IPS-20b (cell line): ENCODE results near the gene DCUN1D5.

Experiments
- H3K27ac ChIP-seq: one replicate; pipeline ENCODE4 v1.5.1; 2013; ENCODE audit warnings: low read length
- H3K27me3 ChIP-seq: 2 replicates; pipeline ENCODE4 v1.6.1; 2013; ENCODE audit warnings: mild to moderate bottlenecking, low read length, inconsistent platforms; ENCODE audit not compliant: insufficient read depth
- H3K36me3 ChIP-seq: 2 replicates; pipeline ENCODE4 v1.6.1; 2013; ENCODE audit warnings: low read depth, mild to moderate bottlenecking, inconsistent platforms, low read length, moderate library complexity; ENCODE audit not compliant: insufficient read depth
- H3K4me1 ChIP-seq: 2 replicates; pipeline ENCODE4 v1.6.1; 2013; ENCODE audit warnings: mild to moderate bottlenecking, control low read depth, inconsistent platforms, low read length, moderate library complexity; ENCODE audit not compliant: insufficient read depth
- H3K4me3 ChIP-seq: 2 replicates; pipeline ENCODE4 v1.5.1; 2013; ENCODE audit warnings: mild to moderate bottlenecking, low read length, inconsistent platforms
- H3K9ac ChIP-seq: 2 replicates; pipeline ENCODE4 v1.6.1; 2013; ENCODE audit warnings: low read depth, mild to moderate bottlenecking, inconsistent platforms, low read length, moderate library complexity
- H3K9me3 ChIP-seq: 2 replicates; pipeline ENCODE4 v1.6.1; 2013; ENCODE audit warnings: mild to moderate bottlenecking, low read depth, low read length, inconsistent platforms; ENCODE audit not compliant: insufficient read depth

DCUN1D5 gene

GRCh38 chr11:103085758-103086365 is 6.1 kb downstream of the DCUN1D5 start:
- Histone ChIP-seq H3K4me3 (no peak overlapping the region), H3K27ac (no peak overlapping the region), H3K9ac (no peak overlapping the region), H3K27me3 (no peaks in the 10 kb centered on the region), H3K4me1 (no peaks in the 10 kb centered on the region; the same call in 1 of the 2 replicates), H3K9me3 (no peaks in the 10 kb centered on the region), H3K36me3 (peaks cover 80% of the 10 kb centered on the region)

GRCh38 chr11:103079833-103080232 is 12.1 kb downstream of the DCUN1D5 start:
- Histone ChIP-seq H3K4me3 (no peak overlapping the region), H3K27me3 (no peaks in the 10 kb centered on the region), H3K9ac (no peak overlapping the region), H3K36me3 (peaks cover 99% of the 10 kb centered on the region), H3K9me3 (no peaks in the 10 kb centered on the region), H3K4me1 (no peaks in the 10 kb centered on the region), H3K27ac (no peak overlapping the region)

GRCh38 chr11:103078710-103079109 is 13.2 kb downstream of the DCUN1D5 start:
- Histone ChIP-seq H3K36me3 (peaks cover 97% of the 10 kb centered on the region), H3K27me3 (no peaks in the 10 kb centered on the region), H3K9ac (no peak overlapping the region), H3K27ac (no peak overlapping the region), H3K4me1 (no peaks in the 10 kb centered on the region), H3K9me3 (no peaks in the 10 kb centered on the region), H3K4me3 (no peak overlapping the region)

GRCh38 chr11:103077554-103077953 is 14.4 kb downstream of the DCUN1D5 start:
- Histone ChIP-seq H3K4me1 (no peaks in the 10 kb centered on the region), H3K9ac (no peak overlapping the region), H3K36me3 (peaks cover 93% of the 10 kb centered on the region), H3K27ac (no peak overlapping the region), H3K27me3 (no peaks in the 10 kb centered on the region), H3K4me3 (no peak overlapping the region), H3K9me3 (no peaks in the 10 kb centered on the region)

GRCh38 chr11:103076361-103076760 is 15.6 kb downstream of the DCUN1D5 start:
- Histone ChIP-seq H3K9me3 (no peaks in the 10 kb centered on the region), H3K4me3 (no peak overlapping the region), H3K27ac (no peak overlapping the region), H3K4me1 (no peaks in the 10 kb centered on the region), H3K9ac (no peak overlapping the region), H3K27me3 (no peaks in the 10 kb centered on the region), H3K36me3 (peaks cover 85% of the 10 kb centered on the region)

- Histone ChIP-seq H3K36me3 (peaks cover 59% of the 10 kb centered on the region), H3K9me3 (no peaks in the 10 kb centered on the region), H3K9ac (no peak overlapping the region), H3K4me1 (peaks cover 3% of the 10 kb centered on the region; the same call in 1 of the 2 replicates), H3K27ac (no peak overlapping the region), H3K27me3 (no peaks in the 10 kb centered on the region), H3K4me3 (no peak overlapping the region)
Measured at GRCh38 chr11:103071008-103071407, 21.0 kb downstream of the DCUN1D5 start.

- Histone ChIP-seq H3K36me3 (peaks cover 60% of the 10 kb centered on the region), H3K4me3 (no peak overlapping the region), H3K9ac (no peak overlapping the region), H3K4me1 (peaks cover 3% of the 10 kb centered on the region; the same call in 1 of the 2 replicates), H3K9me3 (no peaks in the 10 kb centered on the region), H3K27me3 (no peaks in the 10 kb centered on the region), H3K27ac (no peak overlapping the region)
Measured at GRCh38 chr11:103070142-103070541, 21.8 kb downstream of the DCUN1D5 start.

- H3K4me1 ChIP-seq: peaks cover 3% of the 10 kb centered on the region; the same call in 1 of the 2 replicates
- H3K9ac ChIP-seq: no peak overlapping the region
- no peak overlapping the region for H3K4me3 ChIP-seq
- no peaks in the 10 kb centered on the region for H3K27me3 ChIP-seq
- no peak overlapping the region for H3K27ac ChIP-seq
- no peaks in the 10 kb centered on the region for H3K9me3 ChIP-seq
- H3K36me3 ChIP-seq: peaks cover 59% of the 10 kb centered on the region
Measured at GRCh38 chr11:103069367-103069766, 22.6 kb downstream of the DCUN1D5 start.

- Histone ChIP-seq H3K9me3 (no peaks in the 10 kb centered on the region), H3K9ac (no peak overlapping the region), H3K27ac (no peak overlapping the region), H3K36me3 (peaks cover 68% of the 10 kb centered on the region), H3K27me3 (no peaks in the 10 kb centered on the region), H3K4me3 (no peak overlapping the region), H3K4me1 (peaks cover 3% of the 10 kb centered on the region; the same call in 1 of the 2 replicates)
Measured at GRCh38 chr11:103067118-103067517, 24.8 kb downstream of the DCUN1D5 start.

- Histone ChIP-seq H3K27me3 (no peaks in the 10 kb centered on the region), H3K36me3 (peaks cover 91% of the 10 kb centered on the region), H3K4me1 (no peaks in the 10 kb centered on the region), H3K9me3 (no peaks in the 10 kb centered on the region), H3K4me3 (no peak overlapping the region), H3K27ac (no peak overlapping the region), H3K9ac (no peak overlapping the region)
Measured at GRCh38 chr11:103061656-103062055, 30.3 kb downstream of the DCUN1D5 start.

GRCh38 chr11:103055221-103055890 is 36.6 kb downstream of the DCUN1D5 start:
- peaks cover 29% of the 10 kb centered on the region for H3K36me3 ChIP-seq
- H3K27me3 ChIP-seq: no peaks in the 10 kb centered on the region
- no peak overlapping the region for H3K27ac ChIP-seq
- no peaks in the 10 kb centered on the region for H3K9me3 ChIP-seq
- no peaks in the 10 kb centered on the region for H3K4me1 ChIP-seq
- H3K9ac ChIP-seq: no peak overlapping the region
- H3K4me3 ChIP-seq: no peak overlapping the region

GRCh38 chr11:103053997-103054396 is 38.0 kb downstream of the DCUN1D5 start:
- Histone ChIP-seq H3K4me3 (no peak overlapping the region), H3K36me3 (peaks cover 19% of the 10 kb centered on the region), H3K27me3 (no peaks in the 10 kb centered on the region), H3K9ac (no peak overlapping the region), H3K4me1 (no peaks in the 10 kb centered on the region), H3K9me3 (no peaks in the 10 kb centered on the region), H3K27ac (no peak overlapping the region)
